Testis (tissue), 2 donors: ENCODE results near the gene CREB3L2.

Experiments used
- CTCF ChIP-seq, 3 experiments: fragments of 450-650 bp in 2 of 3; fragments of 200-600 bp in 1 of 3; sonication (generic) in 1 of 3; IDR thresholded peaks; one replicate each; pipeline ENCODE4 v1.5.1; 2016 to 2019; ENCODE audit warnings: antibody characterized with exemption in 3 of 3, mild to moderate bottlenecking in 2 of 3, moderate library complexity in 1 of 3
- POLR2A ChIP-seq: fragments of 450-650 bp; IDR thresholded peaks from one replicate; pipeline ENCODE4 v1.6.1; 2017; ENCODE audit warnings: antibody characterized with exemption, mild to moderate bottlenecking, moderate library complexity

- TF ChIP-seq CTCF (IDR thresholded peaks at IDR 0.05) (no peak), POLR2A (no peak)
Observed at GRCh38 chr7:137989590-137989989, 12.3 kb downstream of the CREB3L2 start.
